B cell (primary cell): Measurements from ENCODE around the gene NEUROD6. TPM values are rescaled to one million over a fixed set of nuclear protein-coding genes. Genes with fewer than 3 reads are reported as not detected.

Source experiments
- ATAC-seq: fragments of 200-7000 bp; cut with Tn5 transposase; one replicate; pipeline ENCODE4 v1.10.0; 2021; ENCODE audit warnings: low read depth, mild to moderate bottlenecking, moderate number of reproducible peaks, moderate library complexity
- CTCF ChIA-PET: fragments of 350-600 bp; sonication (Branson Sonifier 250); formaldehyde crosslinking; loops from one replicate; lab custom pipeline; 2021; ENCODE audit warnings: antibody characterized with exemption, inconsistent platforms; lab: Charles Lee
- POLR2A ChIA-PET: fragments of 350-600 bp; sonication (Branson Sonifier 250); formaldehyde crosslinking; loops from one replicate; lab custom pipeline; 2021; ENCODE audit warnings: antibody characterized with exemption; lab: Charles Lee
- DNase-seq: peaks from one replicate; pipeline ENCODE4 v3.0.0; 2013
- H2AFZ ChIP-seq: 2 replicates; pipeline ENCODE4 v1.6.1; 2012; ENCODE audit warnings: mild to moderate bottlenecking, low read depth, low read length; ENCODE audit not compliant: insufficient read depth, poor library complexity, severe bottlenecking
- H3K27ac ChIP-seq, 2 donors: 1 replicate in 1 of 2; 2 replicates in 1 of 2; pipeline ENCODE4 v1.5.1; 2012 to 2013; ENCODE audit warnings: low read length in 2 of 2, mild to moderate bottlenecking in 2 of 2, moderate library complexity in 1 of 2
- H3K27me3 ChIP-seq, 4 experiments: fragments of 200-600 bp in 1 of 4; sonication (generic) in 1 of 4; replicated peaks in 1 of 4; 1 replicate in 2 of 4; 2 replicates in 2 of 4; pipeline versions ENCODE4 v1.6.1 to v1.7.0; 2013 to 2016; ENCODE audit warnings: low read length in 3 of 4, mild to moderate bottlenecking in 2 of 4, mixed read lengths in 1 of 4, moderate library complexity in 1 of 4; ENCODE audit not compliant: insufficient read depth in 4 of 4, control insufficient read depth in 3 of 4; ENCODE audit errors: control extremely low read depth in 1 of 4
- H3K36me3 ChIP-seq, 2 experiments: replicated peaks in 1 of 2; 1 replicate in 1 of 2; 2 replicates in 1 of 2; pipeline versions ENCODE4 v1.6.1 to v1.7.1; 2013; ENCODE audit warnings: low read length in 1 of 2; ENCODE audit not compliant: insufficient read depth in 2 of 2, control insufficient read depth in 1 of 2; ENCODE audit errors: control extremely low read depth in 1 of 2, extremely low read depth in 1 of 2
- H3K4me1 ChIP-seq, 2 donors: fragments of 200-600 bp in 1 of 2; sonication (generic) in 1 of 2; 1 replicate in 1 of 2; 2 replicates in 1 of 2; pipeline versions ENCODE4 v1.5.1 to v1.6.1; 2013 to 2017; ENCODE audit warnings: low read length in 2 of 2; ENCODE audit not compliant: control insufficient read depth in 2 of 2, insufficient read depth in 2 of 2
- H3K4me2 ChIP-seq: replicated peaks from 2 replicates; pipeline ENCODE3; 2012; ENCODE audit warnings: mild to moderate bottlenecking, low read depth, low read length; ENCODE audit not compliant: poor library complexity, severe bottlenecking
- H3K4me3 ChIP-seq, 5 experiments: fragments of 200-600 bp in 1 of 5; sonication (generic) in 1 of 5; 1 replicate in 3 of 5; 2 replicates in 2 of 5; pipeline versions ENCODE4 v1.5.1 to v1.7.0; 2011 to 2016; ENCODE audit warnings: low read length in 4 of 5, mild to moderate bottlenecking in 4 of 5, low read depth in 2 of 5, control low read depth in 1 of 5, moderate library complexity in 1 of 5; ENCODE audit not compliant: insufficient read depth in 1 of 5; ENCODE audit errors: control extremely low read depth in 1 of 5, extremely low read depth in 1 of 5
- H3K79me2 ChIP-seq: fragments of 200-600 bp; sonication (generic); one replicate; pipeline ENCODE4 v1.6.0; 2016; ENCODE audit warnings: low read length; ENCODE audit not compliant: control insufficient read depth, insufficient read depth
- H3K9ac ChIP-seq: fragments of 200-600 bp; sonication (generic); 2 replicates; pipeline ENCODE4 v1.6.1; 2017; ENCODE audit warnings: mild to moderate bottlenecking, low read length, moderate library complexity
- H3K9me3 ChIP-seq, 3 donors: one replicate each; pipeline versions ENCODE4 v1.6.1 to v1.7.1; 2013; ENCODE audit warnings: low read length in 2 of 3; ENCODE audit not compliant: control insufficient read depth in 2 of 3, insufficient read depth in 1 of 3; ENCODE audit errors: control extremely low read depth in 1 of 3
- H4K20me1 ChIP-seq: 2 replicates; pipeline ENCODE4 v1.6.0; 2012; ENCODE audit warnings: mild to moderate bottlenecking, low read length; ENCODE audit not compliant: insufficient read depth, control insufficient read depth, poor library complexity, severe bottlenecking
- H3K27ac Mint-ChIP-seq: one replicate; pipeline ENCODE4 v1.8.0; 2021; ENCODE audit warnings: mixed read lengths
- H3K27me3 Mint-ChIP-seq: one replicate; pipeline ENCODE4 v1.8.0; 2021; ENCODE audit warnings: mixed read lengths
- H3K4me1 Mint-ChIP-seq: one replicate; pipeline ENCODE4 v1.8.0; 2021; ENCODE audit warnings: mixed read lengths
- H3K4me3 Mint-ChIP-seq: one replicate; pipeline ENCODE4 v1.8.0; 2021; ENCODE audit warnings: mixed read lengths
- H3K9me3 Mint-ChIP-seq: one replicate; pipeline ENCODE4 v1.8.0; 2022; ENCODE audit warnings: mixed read lengths; ENCODE audit not compliant: insufficient read depth
- CTCF ChIP-seq: fragments of 200-600 bp; IDR thresholded peaks from one replicate; pipeline ENCODE4 v1.8.0; 2022; ENCODE audit warnings: antibody characterized with exemption, mild to moderate bottlenecking
- EZH2 ChIP-seq: IDR thresholded peaks from 2 replicates; pipeline ENCODE4 v1.6.1; 2012; ENCODE audit warnings: borderline replicate concordance, low read depth, mild to moderate bottlenecking, moderate library complexity, low read length; ENCODE audit not compliant: insufficient read depth, poor library complexity, severe bottlenecking
- WGBS: methylation state at CpG from one replicate; pipeline ENCODE4 v1.1.5; 2013; ENCODE audit warnings: missing lambda C conversion rate; ENCODE audit not compliant: insufficient coverage; 5-methylcytosine and 5-hydroxymethylcytosine counted together
- intact Hi-C: fragments of 100-400 bp; cut with micrococcal nuclease; formaldehyde crosslinking; loops from one replicate; pipeline ENCODE4 v1.10.0; 2022
- polyA plus RNA-seq: library from polyadenylated mRNA; depleted of rRNA; stranded (reverse); fragments of >200 nt; gene quantifications from 2 replicates; pipeline ENCODE4 v1.2.3, GENCODE V29; 2012
- total RNA-seq, 2 donors: library from RNA; stranded (reverse); fragments of 120-200 nt in 1 of 2; gene quantifications; 1 replicate in 1 of 2; 2 replicates in 1 of 2; pipeline versions ENCODE4 v1.2.3 to v1.2.4, GENCODE V29; 2013 to 2022

Gene NEUROD6
- total and polyA plus RNA-seq, 2 donors (not counting 1 experiment from before 2014, with no cell fraction given) = not detected

- ATAC-seq (no peak), DNase-seq (no peak)
- 56% methylated on average over 2 of the region's 3 CpGs for WGBS
- Histone ChIP-seq H3K9ac (no peak overlapping the region), H2AFZ (no peak overlapping the region), H3K9me3 (no peaks in the 10 kb centered on the region), H3K27ac (no peak overlapping the region), H3K4me2 (no peak overlapping the region), H3K4me3 (no peak overlapping the region), H3K4me1 (no peaks in the 10 kb centered on the region), H3K27me3 (no peaks in the 10 kb centered on the region), H3K36me3 (no peaks in the 10 kb centered on the region), H4K20me1 (no peaks in the 10 kb centered on the region), H3K79me2 (no peaks in the 10 kb centered on the region)
- intact Hi-C loops = no loop called here
- TF ChIP-seq EZH2 (no peak), CTCF (no peak)
- Mint-ChIP-seq H3K4me1 (no peaks in the 10 kb centered on the region), H3K4me3 (no peak overlapping the region), H3K9me3 (no peaks in the 10 kb centered on the region), H3K27ac (no peak overlapping the region), H3K27me3 (peaks cover 6% of the 10 kb centered on the region)
- POLR2A ChIA-PET = no interaction called here
- CTCF ChIA-PET = no interaction called here
Measured at GRCh38 chr7:31370609-31371008, 30.1 kb upstream of the NEUROD6 start.

DNA sequence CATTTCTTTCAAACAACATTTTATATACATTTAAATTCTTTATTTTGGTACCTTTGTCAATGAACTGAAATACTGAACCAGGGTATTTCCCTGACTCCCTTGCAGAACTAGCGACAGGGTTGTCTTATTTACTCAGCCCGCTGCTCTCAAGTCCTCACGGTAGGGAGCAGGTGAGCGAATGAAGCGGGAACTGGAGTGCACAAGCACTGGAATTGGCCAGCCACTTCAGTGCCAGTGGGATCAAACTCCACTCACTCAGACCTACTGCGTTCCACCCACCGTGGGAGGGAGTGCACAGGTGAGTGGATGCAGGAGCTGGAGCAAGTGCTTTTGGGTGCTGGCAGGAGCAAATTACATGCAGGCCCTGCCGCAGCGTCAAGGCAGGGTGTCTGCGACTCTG, 28.1 kb upstream of the NEUROD6 start:
- Mint-ChIP-seq H3K4me1 (no peaks in the 10 kb centered on the region), H3K4me3 (no peak overlapping the region), H3K27me3 (peaks cover 6% of the 10 kb centered on the region), H3K9me3 (no peaks in the 10 kb centered on the region), H3K27ac (no peak overlapping the region)
- TF ChIP-seq CTCF (no peak), EZH2 (no peak)
- ChIA-PET POLR2A (no interaction called here), CTCF (no interaction called here)
- ATAC-seq = no peak
- Histone ChIP-seq H3K79me2 (no peaks in the 10 kb centered on the region), H3K27me3 (no peaks in the 10 kb centered on the region), H3K9me3 (no peaks in the 10 kb centered on the region), H4K20me1 (no peaks in the 10 kb centered on the region), H3K4me2 (no peak overlapping the region), H3K4me1 (no peaks in the 10 kb centered on the region), H2AFZ (no peak overlapping the region), H3K9ac (no peak overlapping the region), H3K27ac (no peak overlapping the region), H3K36me3 (no peaks in the 10 kb centered on the region), H3K4me3 (no peak overlapping the region)
- 98% methylated on average over 8 of the region's 10 CpGs for WGBS
- DNase-seq = no peak
- intact Hi-C loops = no loop called here
